Stimulated activated naive CD8-positive, alpha-beta T cell treated with anti-CD3 and anti-CD28 coated beads, Interleukin-15, amount 100 ng/mL, for 72 hours (primary cell): ENCODE results near the gene C19orf85.
"Not testable (repeated sequence)": the region's sequence is repeated elsewhere in the genome, so short reads cannot be mapped to it uniquely, and the experiment has no call there.

Source experiments
- ATAC-seq: fragments of 150-1000 bp; cut with Tn5 transposase; 2 replicates; pipeline ENCODE4 v1.10.0; 2021; ENCODE audit warnings: mild to moderate bottlenecking, moderate library complexity
- DNase-seq, 2 donors: peaks; one replicate each; pipeline ENCODE4 v3.0.0; 2021 to 2022
- H3K27ac Mint-ChIP-seq, 2 donors: one replicate each; pipeline ENCODE4 v1.8.0; 2022; ENCODE audit warnings: mild to moderate bottlenecking in 2 of 2, mixed read lengths in 2 of 2, moderate library complexity in 2 of 2
- H3K27me3 Mint-ChIP-seq: one replicate; pipeline ENCODE4 v1.8.0; 2022; ENCODE audit warnings: mixed read lengths
- H3K4me1 Mint-ChIP-seq: one replicate; pipeline ENCODE4 v1.8.0; 2022; ENCODE audit warnings: mild to moderate bottlenecking, mixed read lengths
- H3K4me3 Mint-ChIP-seq, 2 donors: one replicate each; pipeline ENCODE4 v1.8.0; 2022; ENCODE audit warnings: mild to moderate bottlenecking in 2 of 2, mixed read lengths in 2 of 2, moderate library complexity in 1 of 2
- H3K9me3 Mint-ChIP-seq, 2 donors: one replicate each; pipeline ENCODE4 v1.8.0; 2022; ENCODE audit warnings: mixed read lengths in 2 of 2

Gene C19orf85

DNA sequence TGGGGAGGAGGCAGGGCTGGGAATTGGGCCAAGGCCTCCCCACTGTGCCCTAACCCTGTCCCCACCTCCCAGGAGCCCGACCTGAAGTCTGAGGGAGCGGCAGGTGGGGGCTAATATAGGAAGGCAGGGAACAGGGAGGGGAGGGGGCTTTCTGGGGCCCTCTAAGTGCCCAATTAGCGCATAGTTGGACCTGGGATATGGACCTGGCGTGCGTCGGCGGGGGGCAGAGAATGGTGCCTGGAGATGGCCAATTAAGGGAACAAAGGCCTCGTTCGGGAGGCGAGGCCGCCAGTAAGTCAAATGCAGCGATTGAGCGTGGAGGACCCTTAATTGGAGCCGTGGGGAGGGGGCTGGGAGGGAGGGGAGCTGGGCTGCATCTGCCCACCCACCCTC, at the start of gene C19orf85:
TSS of gene C19orf85 (minus strand) at position 90 of the 393 bp plus-strand sequence. CDS start 197 bp downstream, outside the sequence.
- Mint-ChIP-seq H3K4me3 (no peak within 1 kb of the TSS), H3K4me1 (peaks cover 32% of the 10 kb centered on the region)
- no peak for ATAC-seq

DNA sequence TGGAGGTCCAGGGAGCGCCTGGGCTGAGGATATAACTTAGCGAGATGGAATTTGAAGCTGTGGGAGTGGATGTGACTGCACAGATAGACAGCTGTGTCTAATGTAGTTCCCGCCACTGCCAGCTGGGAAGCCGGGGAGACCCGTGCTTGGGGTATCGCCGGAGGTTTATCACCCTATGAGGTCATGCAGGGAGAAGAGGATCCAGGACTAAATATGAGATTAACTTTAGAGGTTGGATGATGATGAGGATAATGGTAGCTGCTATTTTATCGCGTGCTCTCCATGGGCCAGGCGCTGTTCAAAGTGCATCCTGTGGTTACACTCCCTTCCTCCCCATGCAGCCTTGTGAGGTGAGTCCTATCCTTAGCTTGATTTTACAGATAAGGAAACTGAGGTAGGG, 43.6 kb upstream of the C19orf85 start:
- ATAC-seq: no peak
- Mint-ChIP-seq H3K27me3 (peaks cover 9% of the 10 kb centered on the region), H3K27ac (no peak overlapping the region), H3K9me3 (peaks cover 6% of the 10 kb centered on the region in 2 donors), H3K4me3 (no peak overlapping the region), H3K4me1 (peaks cover 11% of the 10 kb centered on the region)
- DNase-seq: no peak

More for the DNA sequence above, at the start of gene C19orf85:
- Mint-ChIP-seq H3K27ac (no peak within 1 kb of the TSS), H3K27me3 (no peaks in the 10 kb centered on the region), H3K9me3 (no peaks in the 10 kb centered on the region)
- DNase-seq: no peak

GRCh38 chr19:55504981-55505380, 40.4 kb upstream of the C19orf85 start:
- H3K27me3 Mint-ChIP-seq: no peaks in the 10 kb centered on the region

DNA sequence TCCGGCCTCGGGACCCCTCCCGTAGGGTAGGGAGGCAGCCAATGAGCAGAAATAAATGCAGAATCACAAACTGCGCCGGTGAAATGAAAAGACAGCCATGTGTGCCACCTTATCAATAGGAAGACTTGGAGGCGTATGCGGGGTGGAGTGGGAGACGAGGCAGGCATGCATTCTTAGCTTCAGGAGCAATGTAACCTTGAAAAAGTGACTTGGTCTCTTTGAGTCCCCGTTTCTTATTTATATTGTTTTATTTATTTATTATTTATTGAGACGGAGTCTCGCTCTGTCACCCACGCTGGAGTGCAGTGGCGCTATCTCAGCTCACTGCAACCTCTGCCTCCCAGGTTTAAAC, 39.7 kb upstream of the C19orf85 start:
- H3K4me3 Mint-ChIP-seq: peak overlapping the region; percentile 75 to 76
- no peaks in the 10 kb centered on the region for H3K27me3 Mint-ChIP-seq
- ATAC-seq: no peak
- no peak for DNase-seq
- H3K9me3 Mint-ChIP-seq: peaks cover 7 to 8% of the 10 kb centered on the region in 2 donors
- H3K4me1 Mint-ChIP-seq: peaks cover 27% of the 10 kb centered on the region
- no peak overlapping the region for H3K27ac Mint-ChIP-seq

More at GRCh38 chr19:55504981-55505380, 40.4 kb upstream of the C19orf85 start:
- ATAC-seq (no peak), DNase-seq (no peak)
- peaks cover 27% of the 10 kb centered on the region for H3K4me1 Mint-ChIP-seq
- H3K4me3 Mint-ChIP-seq: no peak overlapping the region
- no peak overlapping the region for H3K27ac Mint-ChIP-seq
- H3K9me3 Mint-ChIP-seq: peaks cover 7 to 8% of the 10 kb centered on the region in 2 donors

DNA sequence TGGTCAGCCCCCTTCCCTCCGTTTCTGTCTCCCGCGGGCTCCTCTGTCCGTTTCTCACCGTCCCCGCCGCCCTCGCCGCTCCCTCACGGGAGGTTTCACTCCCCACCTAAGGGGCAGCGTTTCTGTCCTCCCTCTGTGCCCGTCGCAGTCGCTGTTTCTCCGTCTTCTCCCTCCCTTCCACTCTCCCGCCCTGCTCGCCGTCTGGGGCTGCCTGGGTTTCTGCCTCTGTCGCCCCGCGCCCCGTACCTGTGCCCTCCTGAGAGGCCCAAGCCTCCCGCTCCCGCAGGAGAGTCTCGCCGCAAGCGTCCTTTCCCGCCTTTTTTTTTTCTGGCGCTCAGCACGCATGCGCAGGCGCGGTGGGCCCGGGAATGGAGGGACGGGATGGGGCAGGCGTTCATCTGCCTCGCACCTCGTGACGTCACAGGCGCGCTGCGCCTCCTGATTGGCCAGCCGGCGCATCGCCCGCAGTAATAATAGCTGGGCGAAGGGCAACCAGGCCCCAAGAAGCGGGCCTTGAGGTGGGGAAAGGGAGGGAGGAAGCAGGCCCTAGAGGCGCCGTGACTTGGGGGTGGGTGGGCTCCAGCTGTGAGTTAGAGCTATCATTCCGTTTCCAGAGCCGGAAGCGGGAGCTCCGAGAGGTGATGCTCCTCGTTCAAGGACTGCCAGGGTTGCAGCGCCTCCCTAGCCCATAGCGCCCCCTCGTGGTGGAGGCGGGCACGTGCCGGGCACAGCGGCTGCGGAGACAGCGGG, 39.1 kb upstream of the C19orf85 start:
- Mint-ChIP-seq H3K4me1 (peaks cover 27% of the 10 kb centered on the region), H3K9me3 (peaks cover 7 to 8% of the 10 kb centered on the region in 2 donors), H3K27me3 (no peaks in the 10 kb centered on the region), H3K4me3 (peak overlapping the region; percentile 75 to 76), H3K27ac (peak overlapping the region; percentile 49 to 89)
- ATAC-seq: peak; percentile 97
- peak; percentile 91 to 95 for DNase-seq

DNA sequence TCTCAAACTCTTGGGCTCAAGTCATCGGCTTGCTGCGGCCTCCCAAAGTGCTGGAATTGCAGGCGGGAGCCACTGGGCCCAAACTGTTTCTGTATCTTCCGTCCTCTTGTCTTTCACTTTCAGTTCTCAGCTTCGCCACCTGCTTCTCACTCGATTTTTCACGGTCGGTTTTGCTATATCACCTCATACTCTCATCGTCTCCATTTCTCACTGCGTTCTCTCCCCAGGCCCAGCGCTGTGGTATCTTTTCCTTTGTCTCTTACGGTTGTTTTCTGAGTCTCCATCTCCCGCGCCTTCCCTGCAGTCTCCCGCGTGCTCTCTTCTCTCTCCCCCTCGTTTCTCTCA, 38.6 kb upstream of the C19orf85 start:
- DNase-seq (no peak), ATAC-seq (no peak)
- Mint-ChIP-seq H3K27ac (peak overlapping the region; percentile 49 to 89), H3K9me3 (peaks cover 7 to 8% of the 10 kb centered on the region in 2 donors), H3K27me3 (no peaks in the 10 kb centered on the region), H3K4me1 (peaks cover 27% of the 10 kb centered on the region), H3K4me3 (peak overlapping the region; percentile 75 to 76)

DNA sequence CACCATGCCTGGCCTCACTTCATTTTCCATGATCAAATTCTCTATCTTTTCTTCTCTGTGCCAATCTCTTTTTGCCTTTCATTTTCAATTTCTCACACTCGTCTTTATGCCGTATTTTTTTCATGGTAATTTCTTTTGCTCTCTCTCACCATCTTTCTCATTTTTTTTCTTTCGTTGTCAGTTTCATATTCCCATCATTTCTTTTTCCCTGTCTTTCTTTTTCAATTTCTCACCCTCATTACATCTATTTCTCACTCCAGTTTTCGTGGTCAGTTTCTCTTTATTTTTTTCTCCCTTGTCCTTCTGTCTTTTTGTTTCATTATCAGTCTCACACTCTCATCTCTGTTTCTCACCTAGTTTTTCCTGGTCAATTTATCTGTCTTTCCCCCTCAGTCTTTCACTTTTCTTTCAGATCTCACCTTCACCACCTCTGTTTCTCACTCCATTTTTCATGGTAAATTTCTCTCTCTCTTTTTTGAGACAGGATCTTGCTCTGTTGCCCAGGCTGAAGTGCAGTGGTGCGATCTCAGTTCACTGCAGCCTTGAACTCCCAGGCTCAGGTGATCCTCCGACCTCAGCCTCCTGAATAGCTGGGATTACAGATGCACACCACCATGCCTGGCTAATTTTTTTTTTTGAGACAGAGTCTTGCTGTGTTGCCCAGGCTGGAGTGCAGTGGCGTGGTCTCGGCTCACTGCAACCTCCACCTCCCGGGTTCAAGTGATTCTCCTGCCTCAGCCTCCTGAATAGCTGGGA, 37.8 kb upstream of the C19orf85 start:
- ATAC-seq (no peak), DNase-seq (no peak)
- Mint-ChIP-seq H3K27ac (no peak overlapping the region), H3K9me3 (peaks cover 7 to 8% of the 10 kb centered on the region in 2 donors), H3K4me1 (peaks cover 27% of the 10 kb centered on the region), H3K27me3 (no peaks in the 10 kb centered on the region), H3K4me3 (peak overlapping the region; percentile 0 to 3)

GRCh38 chr19:55500368-55500952, 35.9 kb upstream of the C19orf85 start:
- H3K9me3 Mint-ChIP-seq: peaks cover 7 to 8% of the 10 kb centered on the region in 2 donors
- DNase-seq (no peak), ATAC-seq (no peak)
- no peaks in the 10 kb centered on the region for H3K27me3 Mint-ChIP-seq
- H3K4me1 Mint-ChIP-seq: peaks cover 27% of the 10 kb centered on the region
- no peak overlapping the region for H3K4me3 Mint-ChIP-seq
- no peak overlapping the region for H3K27ac Mint-ChIP-seq

DNA sequence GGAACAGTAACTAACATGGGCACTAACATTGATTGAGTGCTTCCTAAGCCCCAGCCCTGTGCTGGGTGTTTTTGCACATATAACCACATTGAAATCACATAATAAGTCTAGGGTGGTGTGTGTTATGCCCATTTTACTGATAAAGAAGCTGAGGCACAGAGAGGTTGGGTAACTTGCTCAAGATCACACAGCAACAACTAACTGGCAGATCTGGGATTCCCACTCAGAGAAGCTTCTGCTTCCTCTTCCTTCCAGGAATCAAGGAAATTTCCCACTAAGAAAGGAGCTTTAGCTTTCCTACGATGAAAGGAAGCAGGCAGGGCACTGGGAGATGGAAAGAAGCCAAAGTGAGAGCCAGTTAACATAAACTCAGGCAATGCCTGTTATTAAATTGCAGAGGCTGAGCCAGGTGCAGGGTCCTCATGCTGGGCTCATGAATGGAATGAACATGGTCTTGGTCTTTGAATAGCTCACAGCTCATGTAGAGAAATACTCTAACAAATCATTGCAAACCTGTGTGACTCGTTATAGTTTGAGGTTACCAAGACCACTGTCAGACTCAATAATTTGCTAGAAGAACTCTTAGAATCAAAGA, 33.8 kb upstream of the C19orf85 start:
- H3K4me1 Mint-ChIP-seq: peaks cover 28% of the 10 kb centered on the region
- ATAC-seq (no peak), DNase-seq (no peak)
- peaks cover 3 to 5% of the 10 kb centered on the region in 2 donors for H3K9me3 Mint-ChIP-seq
- H3K27me3 Mint-ChIP-seq: peaks cover under 1% of the 10 kb centered on the region
- H3K4me3 Mint-ChIP-seq: no peak overlapping the region
- H3K27ac Mint-ChIP-seq: no peak overlapping the region

GRCh38 chr19:55497763-55498162, 33.2 kb upstream of the C19orf85 start:
- Mint-ChIP-seq H3K4me1 (peaks cover 24% of the 10 kb centered on the region), H3K4me3 (no peak overlapping the region), H3K27ac (peak overlapping the region in 1 of 2 donors; percentile 36), H3K27me3 (peaks cover 7% of the 10 kb centered on the region), H3K9me3 (no peaks in the 10 kb centered on the region)
- DNase-seq (no peak), ATAC-seq (no peak)

DNA sequence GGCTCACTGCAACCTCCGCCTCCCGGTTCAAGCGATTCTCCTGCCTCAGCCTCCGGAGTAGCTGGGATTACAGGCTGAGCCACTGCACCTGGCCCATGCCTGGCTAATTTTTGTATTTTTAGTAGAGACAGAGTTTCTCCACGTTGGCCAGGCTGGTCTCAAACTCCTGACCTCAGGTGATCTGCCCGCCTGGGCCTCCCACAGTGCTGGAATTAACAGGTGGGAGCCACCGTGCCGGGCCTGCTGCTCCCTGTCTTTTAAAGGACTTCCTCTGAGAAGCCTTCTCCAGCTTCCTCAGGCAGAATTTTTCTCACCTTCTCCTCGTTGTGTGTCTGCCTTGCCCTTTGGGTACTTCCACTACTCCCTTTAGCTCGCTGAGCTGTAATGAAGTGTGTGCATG, 32.3 kb upstream of the C19orf85 start:
- ATAC-seq, H3K4me3 Mint-ChIP-seq: not testable (repeated sequence)
- H3K4me1 Mint-ChIP-seq: peaks cover 14% of the 10 kb centered on the region

DNA sequence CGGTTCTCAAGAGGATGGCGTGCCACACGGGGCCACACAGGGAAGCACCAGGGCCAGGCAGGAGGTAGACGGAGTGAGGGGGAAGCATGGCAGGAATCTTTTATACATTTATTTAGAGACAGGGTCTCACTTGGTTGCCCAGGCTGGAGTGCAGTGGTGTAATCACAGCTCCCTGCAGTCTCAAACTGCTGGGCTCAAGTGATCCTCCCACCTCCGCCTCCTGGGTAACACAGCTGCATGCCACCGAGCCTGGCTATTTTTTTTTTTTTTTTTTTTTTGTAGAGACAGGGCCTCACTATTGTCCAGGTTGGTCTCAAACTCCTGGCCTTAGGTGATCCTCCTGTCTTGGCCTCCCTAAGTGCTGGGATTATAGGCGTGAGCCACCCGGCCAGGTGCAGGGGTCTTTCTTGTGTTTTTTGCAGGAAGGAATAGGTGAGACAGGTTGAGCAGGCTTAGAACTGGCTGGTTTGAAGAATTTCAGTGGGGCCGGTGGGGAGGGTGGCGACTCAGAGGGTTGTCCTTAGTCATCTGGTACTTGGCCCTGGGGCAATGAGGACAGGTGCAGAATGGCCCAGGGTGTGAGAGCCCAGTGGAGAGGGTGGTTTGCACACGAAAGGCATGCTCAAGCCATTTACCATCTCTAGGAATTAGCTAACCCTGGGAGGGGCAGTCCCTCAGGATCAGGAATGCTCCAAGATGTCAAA, 31.2 kb upstream of the C19orf85 start:
- Mint-ChIP-seq H3K4me3 (no peak overlapping the region), H3K27ac (no peak overlapping the region), H3K9me3 (no peaks in the 10 kb centered on the region), H3K27me3 (peaks cover 22% of the 10 kb centered on the region), H3K4me1 (peaks cover 10% of the 10 kb centered on the region)
- DNase-seq (no peak), ATAC-seq (no peak)

More for the DNA sequence above, 32.3 kb upstream of the C19orf85 start:
- not testable (repeated sequence) for H3K27ac Mint-ChIP-seq, H3K9me3 Mint-ChIP-seq, DNase-seq
- peaks cover 16% of the 10 kb centered on the region for H3K27me3 Mint-ChIP-seq

- H3K4me1 Mint-ChIP-seq: peaks cover 10% of the 10 kb centered on the region
- ATAC-seq (peak; percentile 39), DNase-seq (no peak)
- peaks cover 22% of the 10 kb centered on the region for H3K27me3 Mint-ChIP-seq
- H3K27ac Mint-ChIP-seq: peak overlapping the region in 1 of 2 donors; percentile 84
- peak overlapping the region; percentile 69 to 80 for H3K4me3 Mint-ChIP-seq
- no peaks in the 10 kb centered on the region for H3K9me3 Mint-ChIP-seq
These were observed 29.7 kb upstream of the C19orf85 start for GRCh38 chr19:55494172-55494761.

DNA sequence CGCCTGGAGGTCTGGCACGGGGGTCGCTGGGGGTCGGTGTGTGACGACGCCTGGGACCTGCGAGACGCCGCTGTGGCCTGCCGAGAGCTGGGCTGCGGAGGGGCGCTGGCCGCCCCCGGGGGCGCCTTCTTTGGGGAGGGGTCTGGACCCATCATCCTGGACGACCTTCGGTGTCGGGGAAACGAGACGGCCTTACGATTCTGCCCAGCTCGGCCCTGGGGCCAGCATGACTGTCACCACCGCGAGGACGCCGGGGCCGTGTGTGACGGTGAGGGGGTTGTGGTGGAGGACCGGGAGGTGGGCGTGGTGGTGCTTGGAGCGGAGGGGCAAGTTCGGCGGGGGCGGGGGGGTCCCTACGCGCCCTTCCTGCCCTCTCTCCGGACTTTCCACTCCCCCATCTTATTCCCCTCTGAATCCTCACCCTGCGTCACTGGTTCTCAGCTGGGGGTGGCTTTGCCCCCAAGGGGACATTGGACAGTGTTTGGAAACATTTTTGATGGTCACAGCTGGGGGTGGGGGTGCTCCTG, 29.2 kb upstream of the C19orf85 start:
- Mint-ChIP-seq H3K4me1 (peaks cover 10% of the 10 kb centered on the region), H3K27me3 (peaks cover 22% of the 10 kb centered on the region), H3K4me3 (peak overlapping the region in 1 of 2 donors; percentile 69), H3K9me3 (no peaks in the 10 kb centered on the region), H3K27ac (peak overlapping the region in 1 of 2 donors; percentile 19)
- no peak for DNase-seq
- no peak for ATAC-seq
